Measurements from ENCODE around the gene DOC2A. TPM values are rescaled to one million over a fixed set of nuclear protein-coding genes. Genes with fewer than 3 reads are reported as not detected.
A peak's percentile ranks its signal among the peaks of the same experiment; 100 is the strongest.

The DOC2A gene
- total and polyA plus RNA-seq, 12 donors: 0.35 to 33.0 (median 3.0) TPM; not detected in 1

GRCh38 chr16:29995911-29996765 lies 14.7 kb downstream of the DOC2A start, which contains the start of gene INO80E:
Gene INO80E (plus strand): TSS chr16:29996241. CDS start chr16:29996311, 70 bp downstream.
- H3K4me1 ChIP-seq (replicated peaks in 1 of 2): peaks cover 17 to 24% of the 10 kb centered on the region in 2 donors
- peak in 1 of 2 donors; percentile 65 for TF ChIP-seq POLR2A (IDR thresholded peaks at IDR 0.05)
- no peak for TF ChIP-seq CTCF (IDR thresholded peaks at IDR 0.05)
- H3K36me3 ChIP-seq (replicated peaks in 1 of 2): peaks cover 0 to 29% of the 10 kb centered on the region in 2 donors
- WGBS, 4 donors: 0% methylated on average over 26 to 65 of the region's 65 CpGs
- H3K9me3 ChIP-seq (replicated peaks in 1 of 3): no peaks in the 10 kb centered on the region
- intact Hi-C loops (cut with DNase I): loop anchor here in 1 of 2 donors (10.0 kb wide), 1 partner anchor 71 kb away; the partner anchor contains the start of gene KCTD13
- H3K4me3 ChIP-seq: peak within 1 kb of the TSS; percentile 30 to 83 (median 51)
- peak; percentile 98 to 99 (median 99) for DNase-seq
- no peaks in the 10 kb centered on the region for H3K27me3 ChIP-seq
- peak within 1 kb of the TSS; percentile 82 to 97 (median 94) for H3K27ac ChIP-seq

GRCh38 chr16:29995324-29995910 lies 15.4 kb downstream of the DOC2A start, which contains the start of gene HIRIP3:
Gene HIRIP3 (minus strand): TSS chr16:29995617. CDS start chr16:29995605, 12 bp downstream.
- Histone ChIP-seq H3K27ac (peak within 1 kb of the TSS; percentile 82 to 97 (median 94)), H3K27me3 (no peaks in the 10 kb centered on the region), H3K36me3 (replicated peaks in 1 of 2) (peaks cover 0 to 32% of the 10 kb centered on the region in 2 donors), H3K4me3 (peak within 1 kb of the TSS; percentile 30 to 83 (median 51)), H3K9me3 (replicated peaks in 1 of 3) (no peaks in the 10 kb centered on the region), H3K4me1 (replicated peaks in 1 of 2) (peaks cover 17 to 24% of the 10 kb centered on the region in 2 donors)
- peak; percentile 82 to 93 (median 90) for DNase-seq
- intact Hi-C loops (cut with DNase I): loop anchor here in 1 of 2 donors (10.0 kb wide), 1 partner anchor 71 kb away; the partner anchor contains the start of gene KCTD13
- WGBS, 4 donors: 0 to 1% (median 0%) methylated on average over 29 to 53 of the region's 53 CpGs
- TF ChIP-seq POLR2A (IDR thresholded peaks at IDR 0.05) (no peak), CTCF (IDR thresholded peaks at IDR 0.05) (no peak)

GRCh38 chr16:29994600-29995323 lies 16.1 kb downstream of the DOC2A start:
- Histone ChIP-seq H3K4me1 (replicated peaks in 1 of 2) (peaks cover 17 to 24% of the 10 kb centered on the region in 2 donors), H3K27me3 (no peaks in the 10 kb centered on the region), H3K27ac (peak overlapping the region in 4 of 5 donors; percentile 84 to 97 (median 96)), H3K4me3 (peak overlapping the region in 3 of 4 donors; percentile 44 to 83 (median 58)), H3K36me3 (replicated peaks in 1 of 2) (peaks cover 0 to 38% of the 10 kb centered on the region in 2 donors), H3K9me3 (replicated peaks in 1 of 3) (no peaks in the 10 kb centered on the region)
- DNase-seq: peak in 4 of 7 donors; percentile 27 to 63 (median 54)
- no peak for TF ChIP-seq POLR2A (IDR thresholded peaks at IDR 0.05)
- TF ChIP-seq CTCF (IDR thresholded peaks at IDR 0.05): no peak
- WGBS, 4 donors: 14 to 22% (median 15%) methylated on average over 15 to 24 of the region's 24 CpGs
- intact Hi-C loops (cut with DNase I): loop anchor here in 1 of 2 donors (10.0 kb wide), 1 partner anchor 70 kb away; the partner anchor contains the start of gene KCTD13

Data from adrenal gland (tissue), 12 donors.